Erythroblast (primary cell): ENCODE data around the gene CFAP161.

Source experiments
- DNase-seq, 2 experiments: peaks; one replicate each; lab custom pipeline; 2025; lab: John Stamatoyannopoulos, UW
- GATA1 ChIP-seq: IDR thresholded peaks from 2 replicates; pipeline ENCODE4 v1.6.1; 2011; ENCODE audit warnings: low read depth, mild to moderate bottlenecking, control low read depth, low read length, moderate library complexity
- POLR2A ChIP-seq: IDR thresholded peaks from 2 replicates; pipeline ENCODE4 v1.6.1; 2011; ENCODE audit warnings: mild to moderate bottlenecking, low read length

CFAP161 gene

GRCh38 chr15:81189583-81190283 is 55.7 kb downstream of the CFAP161 start:
- no peak for DNase-seq
- TF ChIP-seq GATA1 (no peak), POLR2A (no peak)

DNA sequence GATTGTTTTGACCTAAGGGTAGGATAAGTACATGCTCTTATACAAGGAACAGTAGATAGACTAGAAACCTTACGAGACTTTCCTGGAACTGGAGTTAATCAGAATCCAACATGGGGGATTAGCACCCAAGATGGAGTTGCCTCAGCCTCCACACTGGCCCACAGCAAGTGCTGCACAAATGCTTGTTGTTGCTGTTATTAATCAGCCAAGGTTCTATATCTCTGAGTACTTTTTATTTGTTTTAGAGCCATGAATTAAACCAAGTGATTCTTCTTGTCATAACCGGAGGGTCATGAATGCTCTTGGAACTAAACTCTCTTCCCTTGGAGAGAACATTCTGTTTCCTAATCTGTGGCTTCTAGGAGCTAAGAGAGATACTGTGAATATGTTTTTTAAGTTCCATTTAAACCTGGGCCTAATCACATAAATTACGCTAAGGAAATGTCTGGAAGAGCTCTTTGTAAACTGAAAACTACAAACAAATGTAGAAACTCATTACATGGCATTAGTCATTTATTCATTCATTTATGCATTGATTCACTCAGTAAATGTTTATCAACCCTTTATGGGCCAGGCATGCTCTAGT is 56.9 kb downstream of the CFAP161 start:
- TF ChIP-seq POLR2A (no peak), GATA1 (no peak)
- no peak for DNase-seq

DNA sequence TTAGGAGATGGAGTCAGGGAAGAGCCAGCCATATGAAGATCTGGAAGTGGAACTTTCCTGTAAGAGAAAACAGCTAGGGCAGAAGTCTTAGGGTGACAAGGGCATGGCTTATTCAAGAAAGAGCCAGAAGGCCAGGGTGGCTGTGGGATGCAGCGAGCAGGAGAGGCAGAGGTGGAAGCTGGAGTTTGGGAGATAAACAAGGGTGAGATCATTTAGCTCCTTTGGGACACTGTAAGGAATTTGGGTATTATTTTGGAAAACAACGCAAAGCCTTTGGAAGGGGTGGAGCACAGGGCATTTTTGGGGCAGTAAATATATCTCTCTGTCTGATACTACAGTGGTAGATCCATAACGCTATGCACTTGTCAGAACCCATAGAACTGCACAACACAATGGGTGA is 57.6 kb downstream of the CFAP161 start:
- DNase-seq = no peak
- no peak for TF ChIP-seq GATA1
- no peak for TF ChIP-seq POLR2A

- no peak for TF ChIP-seq GATA1
- TF ChIP-seq POLR2A = no peak
- no peak for DNase-seq
Observed at GRCh38 chr15:81194723-81195122, 60.7 kb downstream of the CFAP161 start.

- no peak for TF ChIP-seq GATA1
- no peak for TF ChIP-seq POLR2A
- DNase-seq = no peak
Observed at GRCh38 chr15:81195339-81195864, 61.3 kb downstream of the CFAP161 start.

DNA sequence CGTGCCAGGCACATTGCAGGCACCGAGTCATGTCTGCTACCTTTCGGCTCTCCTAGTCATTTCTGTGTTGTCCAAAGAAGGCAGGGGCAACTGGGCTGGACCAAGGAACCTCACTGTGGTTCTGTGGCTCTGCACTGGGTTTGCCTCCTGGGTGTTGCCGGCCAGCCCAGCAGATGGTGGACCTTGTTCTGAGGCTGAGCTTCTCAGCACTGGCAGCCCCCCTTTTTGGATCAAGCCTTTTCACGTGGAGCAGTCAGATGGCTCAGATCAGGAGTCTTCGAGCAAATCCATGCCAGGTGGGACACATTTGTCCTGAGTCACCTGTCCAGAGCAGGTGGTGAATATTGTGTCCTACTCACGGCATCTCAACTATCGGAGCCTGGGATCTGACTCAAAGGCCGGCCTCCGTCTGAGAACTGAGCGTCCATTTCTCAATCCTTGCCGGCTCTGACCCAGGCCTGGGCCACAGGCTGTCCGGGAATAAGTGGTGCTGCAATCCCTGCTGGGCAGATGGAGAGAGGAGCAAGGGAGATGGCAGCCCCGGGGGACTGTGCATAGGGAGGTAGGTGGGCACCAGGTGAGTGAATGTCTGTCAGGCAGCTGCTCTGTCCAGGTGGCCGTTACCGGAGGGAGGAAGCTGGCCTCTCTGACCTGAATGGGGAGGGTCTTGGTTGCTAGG is 62.6 kb downstream of the CFAP161 start, which contains the start of gene IL16:
Gene IL16, plus strand, starts transcription at position 304 of the 679 bp plus-strand sequence. CDS start 28,521 bp downstream, outside the sequence.
- DNase-seq = no peak
- TF ChIP-seq GATA1 = no peak
- TF ChIP-seq POLR2A = no peak

GRCh38 chr15:81197255-81197630 is 63.2 kb downstream of the CFAP161 start:
- TF ChIP-seq GATA1 (no peak), POLR2A (no peak)
- DNase-seq = no peak

DNA sequence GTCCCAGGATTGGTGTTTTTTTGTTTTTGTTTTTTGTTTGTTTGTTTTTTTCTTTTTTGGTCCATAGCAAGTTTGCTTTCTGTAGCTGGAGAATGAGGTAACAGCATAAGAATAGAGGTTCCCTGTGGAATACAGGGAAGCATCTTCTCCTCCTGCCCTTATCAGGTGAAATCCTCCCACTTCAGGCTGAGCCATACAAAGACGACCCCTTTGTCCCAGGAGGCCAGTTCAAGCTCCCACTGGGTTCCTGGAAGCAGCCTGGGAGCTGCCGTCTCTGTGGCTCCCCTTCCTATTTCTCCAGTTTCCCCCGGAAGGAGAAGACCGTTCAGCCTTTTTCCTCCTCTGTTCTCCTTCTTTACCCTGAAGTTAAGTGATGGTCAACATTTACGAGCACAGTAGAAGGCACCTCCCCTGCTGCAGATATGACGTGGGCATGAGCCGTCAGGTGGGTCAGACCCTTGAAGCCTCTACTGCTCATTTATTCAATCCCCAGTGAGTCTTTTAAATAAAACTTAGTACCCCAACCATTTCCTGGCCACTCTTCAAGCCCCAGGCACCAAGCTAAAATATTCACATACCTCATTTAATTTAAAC is 63.7 kb downstream of the CFAP161 start:
- no peak for TF ChIP-seq GATA1
- DNase-seq = no peak
